SK-N-SH (cell line): ENCODE results near the gene RPA1.

ENCODE experiments used
- CTCF ChIP-seq: fragments of 200-600 bp; sonication (generic); IDR thresholded peaks from 2 replicates; pipeline ENCODE4 v1.6.1; 2017; ENCODE audit warnings: antibody characterized with exemption, mild to moderate bottlenecking, moderate library complexity
- REST ChIP-seq: IDR thresholded peaks from 2 replicates; pipeline ENCODE4 v1.6.1; 2012; ENCODE audit warnings: mild to moderate bottlenecking, low read depth, low read length, moderate library complexity
- TF ChIP-seq, protein P1 (sequence below): fragments of 150-350 bp; IDR thresholded peaks from 2 replicates; pipeline ENCODE4 v1.6.1; 2016; ENCODE audit warnings: mild to moderate bottlenecking, low read depth, low read length

DNA sequence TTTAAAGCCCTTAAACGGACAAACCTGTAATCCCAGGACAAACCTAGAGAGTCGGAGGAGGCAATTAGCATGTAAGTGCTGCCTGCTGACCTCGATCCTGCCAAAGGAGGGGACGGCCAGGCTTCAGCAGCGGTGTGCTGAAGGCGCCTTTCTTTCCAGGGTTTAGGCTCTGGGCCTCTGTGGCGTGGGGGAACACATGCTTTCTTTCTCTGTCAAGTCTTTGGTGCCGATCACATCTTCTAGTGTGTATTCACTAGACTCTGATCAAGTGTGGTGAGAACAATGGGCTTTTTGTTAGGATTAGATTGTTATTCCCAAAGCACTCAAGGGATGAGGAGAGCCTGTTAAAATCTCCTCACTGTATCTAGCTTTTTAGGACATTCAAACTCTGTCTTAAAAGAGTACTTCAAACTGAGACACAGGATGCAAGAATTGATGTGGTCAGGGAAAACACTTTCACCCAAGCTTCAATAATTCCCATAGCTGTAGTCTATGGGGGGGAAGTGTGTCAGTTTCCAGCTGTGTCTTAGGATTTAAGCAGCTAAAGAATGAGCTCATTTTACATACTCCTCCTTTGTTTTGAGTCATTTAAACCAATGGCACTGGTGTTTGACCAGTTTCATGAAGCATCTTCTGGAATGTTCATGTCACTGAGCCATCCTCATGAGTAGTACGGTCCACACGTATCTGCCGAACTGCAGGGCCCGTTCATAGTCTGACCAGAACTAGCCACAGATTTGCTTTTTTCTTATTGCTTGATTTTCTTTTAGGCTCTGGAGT, 51.2 kb downstream of the RPA1 start:
- TF ChIP-seq CTCF (no peak), REST (no peak)
- TF ChIP-seq, protein P1, sequence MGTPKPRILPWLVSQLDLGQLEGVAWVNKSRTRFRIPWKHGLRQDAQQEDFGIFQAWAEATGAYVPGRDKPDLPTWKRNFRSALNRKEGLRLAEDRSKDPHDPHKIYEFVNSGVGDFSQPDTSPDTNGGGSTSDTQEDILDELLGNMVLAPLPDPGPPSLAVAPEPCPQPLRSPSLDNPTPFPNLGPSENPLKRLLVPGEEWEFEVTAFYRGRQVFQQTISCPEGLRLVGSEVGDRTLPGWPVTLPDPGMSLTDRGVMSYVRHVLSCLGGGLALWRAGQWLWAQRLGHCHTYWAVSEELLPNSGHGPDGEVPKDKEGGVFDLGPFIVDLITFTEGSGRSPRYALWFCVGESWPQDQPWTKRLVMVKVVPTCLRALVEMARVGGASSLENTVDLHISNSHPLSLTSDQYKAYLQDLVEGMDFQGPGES, result no peak
